SK-N-SH (cell line): Measurements from ENCODE around the gene TIAM2. TPM values are rescaled to one million over a fixed set of nuclear protein-coding genes. Genes with fewer than 3 reads are reported as not detected.
A peak's percentile ranks its signal among the peaks of the same experiment; 100 is the strongest.

Experiments used
- CTCF ChIA-PET: fragments of 300-600, 350-600 bp; formaldehyde crosslinking; extraction: SDS; loops from one replicate; lab custom pipeline; 2021; lab: Yijun Ruan, JAX
- POLR2A ChIA-PET: fragments of 350-600 bp; sonication (Branson Sonifier 250); formaldehyde crosslinking; extraction: SDS; loops from one replicate; lab custom pipeline; 2020; ENCODE audit warnings: antibody characterized with exemption, inconsistent platforms; lab: Yijun Ruan, JAX
- DNase-seq: peaks from one replicate; pipeline ENCODE4 v3.0.0; 2012
- H2AFZ ChIP-seq: fragments of 200-600 bp; sonication (generic); 2 replicates; pipeline ENCODE4 v1.8.1; 2016; ENCODE audit warnings: antibody characterized with exemption, mild to moderate bottlenecking, low read depth
- H3F3A ChIP-seq: fragments of 200-600 bp; sonication (generic); replicated peaks from 2 replicates; pipeline ENCODE3; 2016; ENCODE audit warnings: antibody characterized with exemption, mild to moderate bottlenecking; ENCODE audit not compliant: insufficient read depth
- H3K27ac ChIP-seq, 2 experiments: fragments of 200-500 bp in 1 of 2; fragments of 200-600 bp in 1 of 2; sonication (Bioruptor generic) in 1 of 2; sonication (generic), shearing (Covaris generic) in 1 of 2; 2 replicates each; pipeline versions ENCODE4 v1.5.1 to v1.6.1; 2014 to 2016; ENCODE audit warnings: low read depth in 2 of 2, inconsistent platforms in 1 of 2, low read length in 1 of 2, mild to moderate bottlenecking in 1 of 2, mixed read lengths in 1 of 2
- H3K27me3 ChIP-seq: fragments of 200-600 bp; sonication (generic), shearing (Covaris generic); 2 replicates; pipeline ENCODE4 v1.6.1; 2016; ENCODE audit warnings: mixed run types; ENCODE audit not compliant: insufficient read depth
- H3K36me3 ChIP-seq, 2 experiments: fragments of 200-500 bp in 1 of 2; fragments of 200-600 bp in 1 of 2; sonication (Bioruptor generic) in 1 of 2; sonication (generic) in 1 of 2; replicated peaks in 1 of 2; 2 replicates each; pipeline versions ENCODE3 to v1.5.1; 2014 to 2016; ENCODE audit warnings: low read length in 1 of 2, mild to moderate bottlenecking in 1 of 2; ENCODE audit not compliant: insufficient read depth in 2 of 2, control insufficient read depth in 1 of 2
- H3K4me1 ChIP-seq, 2 experiments: fragments of 200-500 bp in 1 of 2; fragments of 200-600 bp in 1 of 2; sonication (Bioruptor generic) in 1 of 2; sonication (generic), shearing (Covaris generic) in 1 of 2; 2 replicates each; pipeline versions ENCODE4 v1.5.1 to v1.6.1; 2014 to 2016; ENCODE audit warnings: low read depth in 1 of 2, low read length in 1 of 2, mixed run types in 1 of 2; ENCODE audit not compliant: insufficient read depth in 2 of 2, control insufficient read depth in 1 of 2
- H3K4me2 ChIP-seq: fragments of 200-600 bp; sonication (generic), shearing (Covaris generic); 2 replicates; pipeline ENCODE4 v1.6.1; 2017; ENCODE audit warnings: mixed run types
- H3K4me3 ChIP-seq, 2 experiments: fragments of 200-500 bp in 1 of 2; fragments of 200-600 bp in 1 of 2; sonication (Bioruptor generic) in 1 of 2; sonication (generic), shearing (Covaris generic) in 1 of 2; 2 replicates each; pipeline versions ENCODE4 v1.5.1 to v1.8.1; 2014 to 2016; ENCODE audit warnings: low read depth in 2 of 2, inconsistent platforms in 1 of 2, low read length in 1 of 2, mild to moderate bottlenecking in 1 of 2, mixed read lengths in 1 of 2, moderate library complexity in 1 of 2
- H3K79me2 ChIP-seq: fragments of 200-600 bp; sonication (generic); 2 replicates; pipeline ENCODE4 v1.8.1; 2017; ENCODE audit warnings: mild to moderate bottlenecking; ENCODE audit not compliant: insufficient read depth
- H3K9ac ChIP-seq: fragments of 200-600 bp; sonication (generic); 2 replicates; pipeline ENCODE4 v1.6.1; 2017; ENCODE audit warnings: mixed run types
- H3K9me2 ChIP-seq: fragments of 200-600 bp; sonication (generic); 2 replicates; pipeline ENCODE4 v1.6.1; 2017; ENCODE audit warnings: mixed run types
- H3K9me3 ChIP-seq: fragments of 200-600 bp; sonication (generic); 2 replicates; pipeline ENCODE4 v1.6.1; 2017; ENCODE audit warnings: mixed run types, mild to moderate bottlenecking, moderate library complexity
- H4K20me1 ChIP-seq: fragments of 200-600 bp; sonication (generic); 2 replicates; pipeline ENCODE4 v1.6.1; 2017; ENCODE audit warnings: mild to moderate bottlenecking, mixed run types; ENCODE audit not compliant: insufficient read depth
- EZH2phosphoT487 ChIP-seq: fragments of 200-600 bp; sonication (generic); IDR thresholded peaks from 2 replicates; pipeline ENCODE4 v1.6.1; 2017; ENCODE audit warnings: low read depth, mixed run types, mild to moderate bottlenecking, antibody characterized with exemption, moderate library complexity, borderline replicate concordance
- FOSL2 ChIP-seq: IDR thresholded peaks from 2 replicates; pipeline ENCODE4 v1.4.0; 2012; ENCODE audit warnings: low read depth, mild to moderate bottlenecking, moderate library complexity, borderline replicate concordance
- FOXJ3 ChIP-seq: sonication (generic); formaldehyde crosslinking; IDR thresholded peaks from 2 replicates; pipeline ENCODE4 v1.5.1; 2020; ENCODE audit warnings: mild to moderate bottlenecking, missing genetic modification reagents
- MEF2A ChIP-seq: IDR thresholded peaks from 2 replicates; pipeline ENCODE4 v1.4.0; 2012; ENCODE audit warnings: low read depth, borderline replicate concordance
- POLR2AphosphoS5 ChIP-seq: IDR thresholded peaks from 2 replicates; pipeline ENCODE4 v1.6.1; 2012; ENCODE audit warnings: low read depth, low read length
- RAD21 ChIP-seq: IDR thresholded peaks from 2 replicates; pipeline ENCODE4 v1.6.1; 2012; ENCODE audit warnings: mild to moderate bottlenecking, low read length
- RCOR1 ChIP-seq: fragments of 150-350 bp; IDR thresholded peaks from 2 replicates; pipeline ENCODE4 v1.6.1; 2017; ENCODE audit warnings: antibody characterized with exemption, low read length
- RFX5 ChIP-seq: IDR thresholded peaks from 2 replicates; pipeline ENCODE4 v1.6.1; 2012; ENCODE audit warnings: mild to moderate bottlenecking, improper control_type of control experiment, low read length
- SIN3A ChIP-seq: IDR thresholded peaks from 2 replicates; pipeline ENCODE4 v1.6.1; 2012; ENCODE audit warnings: low read depth, mild to moderate bottlenecking, low read length, moderate library complexity, borderline replicate concordance
- TCF12 ChIP-seq: IDR thresholded peaks from 2 replicates; pipeline ENCODE4 v1.4.0; 2012
- WGBS: methylation state at CpG from one replicate; pipeline ENCODE4 v1.1.6; 2017; ENCODE audit warnings: low lambda C conversion rate; 5-methylcytosine and 5-hydroxymethylcytosine counted together
- polyA plus RNA-seq, 3 experiments: library from polyadenylated mRNA; depleted of rRNA; stranded (reverse); fragments of >200 nt; gene quantifications; 2 replicates each; pipeline ENCODE4 v1.2.3, GENCODE V29; 2012
- TF ChIP-seq, protein P1 (sequence below): IDR thresholded peaks from 2 replicates; pipeline ENCODE4; 2012
- TF ChIP-seq, protein P2 (sequence below): IDR thresholded peaks from 2 replicates; pipeline ENCODE4 v1.4.0; 2012; ENCODE audit warnings: low read depth, borderline replicate concordance
- TF ChIP-seq, protein P3 (sequence below): IDR thresholded peaks from 2 replicates; pipeline ENCODE4 v1.6.1; 2012; ENCODE audit warnings: mild to moderate bottlenecking, low read depth, low read length, moderate library complexity
- TF ChIP-seq, protein P4 (sequence below): fragments of 150-350 bp; IDR thresholded peaks from 2 replicates; pipeline ENCODE4 v1.6.1; 2017; ENCODE audit warnings: antibody characterized with exemption, low read length, low read depth, borderline replicate concordance
- TF ChIP-seq, protein P5 (sequence below): fragments of 200-600 bp; sonication (generic); IDR thresholded peaks from 2 replicates; pipeline ENCODE4 v1.6.1; 2017; ENCODE audit warnings: antibody characterized with exemption, mild to moderate bottlenecking, moderate library complexity

Gene TIAM2
- polyA plus RNA-seq, 1 of the 3 experiments (the other 2 are of a cell fraction), result 13.6 TPM

DNA sequence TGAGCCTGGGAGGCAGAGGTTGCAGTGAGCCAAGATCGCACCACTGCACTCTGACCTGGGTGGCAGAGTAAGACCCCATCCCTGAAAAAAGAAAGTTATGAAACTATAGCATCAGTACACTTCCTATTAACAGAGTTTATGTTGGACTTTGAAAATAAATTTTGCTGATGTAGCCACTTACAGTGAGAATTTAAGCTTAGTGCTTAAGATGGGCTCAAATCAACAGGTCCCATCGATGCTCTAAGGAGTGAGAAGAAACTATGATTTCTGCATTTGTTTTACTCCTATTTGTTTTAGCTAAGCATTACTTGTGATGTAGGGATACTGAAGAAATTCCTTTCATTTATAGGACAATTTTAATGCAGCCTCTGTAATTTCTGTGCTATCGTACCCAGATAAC, 175.4 kb downstream of the TIAM2 start:
- Histone ChIP-seq H3F3A (peaks cover 29% of the 10 kb centered on the region), H3K27ac (peak overlapping the region; percentile 59 to 92; a peak in 3 of 4 replicates), H3K79me2 (no peaks in the 10 kb centered on the region), H3K9ac (no peak overlapping the region; the same call in 1 of the 2 replicates), H3K36me3 (no peaks in the 10 kb centered on the region), H4K20me1 (no peaks in the 10 kb centered on the region), H3K27me3 (no peaks in the 10 kb centered on the region), H2AFZ (no peak overlapping the region), H3K4me3 (no peak overlapping the region), H3K9me2 (no peaks in the 10 kb centered on the region), H3K9me3 (no peaks in the 10 kb centered on the region), H3K4me1 (peaks cover 10 to 11% of the 10 kb centered on the region in 2 experiments), H3K4me2 (peak overlapping the region; percentile 66; the same call in 1 of the 2 replicates)
- 82% methylated on average over 3 of the region's 3 CpGs for WGBS
- no peak for DNase-seq
- ChIA-PET CTCF (interaction anchor here (0.9 to 12.1 kb wide), 4 partner anchors 232 to 303 kb away, joined by 3 to 132 read pairs (median 8); no protein-coding TSS in a partner anchor), POLR2A (no interaction called here)
- TF ChIP-seq, protein P1, sequence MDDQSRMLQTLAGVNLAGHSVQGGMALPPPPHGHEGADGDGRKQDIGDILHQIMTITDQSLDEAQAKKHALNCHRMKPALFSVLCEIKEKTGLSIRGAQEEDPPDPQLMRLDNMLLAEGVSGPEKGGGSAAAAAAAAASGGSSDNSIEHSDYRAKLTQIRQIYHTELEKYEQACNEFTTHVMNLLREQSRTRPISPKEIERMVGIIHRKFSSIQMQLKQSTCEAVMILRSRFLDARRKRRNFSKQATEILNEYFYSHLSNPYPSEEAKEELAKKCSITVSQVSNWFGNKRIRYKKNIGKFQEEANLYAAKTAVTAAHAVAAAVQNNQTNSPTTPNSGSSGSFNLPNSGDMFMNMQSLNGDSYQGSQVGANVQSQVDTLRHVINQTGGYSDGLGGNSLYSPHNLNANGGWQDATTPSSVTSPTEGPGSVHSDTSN, result no peak
- TF ChIP-seq, protein P2, sequence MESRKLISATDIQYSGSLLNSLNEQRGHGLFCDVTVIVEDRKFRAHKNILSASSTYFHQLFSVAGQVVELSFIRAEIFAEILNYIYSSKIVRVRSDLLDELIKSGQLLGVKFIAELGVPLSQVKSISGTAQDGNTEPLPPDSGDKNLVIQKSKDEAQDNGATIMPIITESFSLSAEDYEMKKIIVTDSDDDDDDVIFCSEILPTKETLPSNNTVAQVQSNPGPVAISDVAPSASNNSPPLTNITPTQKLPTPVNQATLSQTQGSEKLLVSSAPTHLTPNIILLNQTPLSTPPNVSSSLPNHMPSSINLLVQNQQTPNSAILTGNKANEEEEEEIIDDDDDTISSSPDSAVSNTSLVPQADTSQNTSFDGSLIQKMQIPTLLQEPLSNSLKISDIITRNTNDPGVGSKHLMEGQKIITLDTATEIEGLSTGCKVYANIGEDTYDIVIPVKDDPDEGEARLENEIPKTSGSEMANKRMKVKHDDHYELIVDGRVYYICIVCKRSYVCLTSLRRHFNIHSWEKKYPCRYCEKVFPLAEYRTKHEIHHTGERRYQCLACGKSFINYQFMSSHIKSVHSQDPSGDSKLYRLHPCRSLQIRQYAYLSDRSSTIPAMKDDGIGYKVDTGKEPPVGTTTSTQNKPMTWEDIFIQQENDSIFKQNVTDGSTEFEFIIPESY, result no peak
- no peak for TF ChIP-seq POLR2AphosphoS5
- TF ChIP-seq RCOR1, result no peak

DNA sequence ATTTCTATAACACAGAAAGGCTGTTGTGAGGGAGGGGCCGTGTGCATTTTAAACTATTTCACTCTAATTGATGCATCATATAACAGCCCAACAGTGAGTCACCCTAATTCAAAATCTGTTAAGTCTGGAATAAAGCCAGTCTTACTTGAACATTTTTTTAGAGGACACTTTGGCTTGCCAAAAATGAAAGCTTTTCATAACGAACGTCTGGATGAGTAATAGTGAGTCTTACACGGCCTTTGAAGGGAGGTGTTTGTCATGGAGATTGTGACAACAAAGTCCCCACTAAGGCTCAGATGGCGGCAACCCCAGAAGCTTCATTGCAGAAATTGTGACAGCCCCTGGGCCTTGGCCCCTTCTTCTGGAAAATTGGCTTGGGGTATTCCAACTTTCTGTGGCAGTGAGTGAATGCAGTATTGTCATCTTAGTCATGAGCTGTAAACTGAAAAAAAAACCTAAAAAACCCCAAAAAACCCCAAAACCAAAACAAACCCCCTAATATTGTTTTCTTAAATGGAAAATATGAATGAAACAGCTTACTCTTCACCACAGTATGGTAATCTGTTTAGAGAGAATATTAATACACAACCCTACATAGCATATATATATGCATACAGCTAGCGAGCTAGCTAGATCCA, 176.1 kb downstream of the TIAM2 start:
- no peak for DNase-seq
- peaks cover 10 to 14% of the 10 kb centered on the region in 2 experiments for H3K4me1 ChIP-seq
- CTCF ChIA-PET, result interaction anchor here (0.8 to 12.1 kb wide), 5 partner anchors 233 to 495 kb away, joined by 3 to 132 read pairs (median 4); no protein-coding TSS in a partner anchor
- POLR2A ChIA-PET, result no interaction called here
- H2AFZ ChIP-seq, result no peak overlapping the region; the same call in 1 of the 2 replicates
- H3K27me3 ChIP-seq, result no peaks in the 10 kb centered on the region
- no peaks in the 10 kb centered on the region for H3K36me3 ChIP-seq
- H3K79me2 ChIP-seq, result no peaks in the 10 kb centered on the region
- 22% methylated on average over 5 of the region's 6 CpGs for WGBS
- peak overlapping the region; percentile 66 for H3K4me2 ChIP-seq
- H3K4me3 ChIP-seq, result peak overlapping the region in 1 of 2 experiments; percentile 12; a peak in 2 of 4 replicates
- no peaks in the 10 kb centered on the region for H3K9me3 ChIP-seq
- H3K9ac ChIP-seq, result peak overlapping the region; percentile 63
- H3K27ac ChIP-seq, result peak overlapping the region; percentile 59 to 92; a peak in 3 of 4 replicates
- H4K20me1 ChIP-seq, result no peaks in the 10 kb centered on the region
- peaks cover 29% of the 10 kb centered on the region for H3F3A ChIP-seq
- H3K9me2 ChIP-seq, result no peaks in the 10 kb centered on the region
- TF ChIP-seq RCOR1 (no peak), RFX5 (no peak), TCF12 (peak; percentile 81), FOSL2 (peak; percentile 87), MEF2A (peak; percentile 65), EZH2phosphoT487 (no peak), RAD21 (no peak), FOXJ3 (no peak), SIN3A (no peak)
- TF ChIP-seq, protein P3, sequence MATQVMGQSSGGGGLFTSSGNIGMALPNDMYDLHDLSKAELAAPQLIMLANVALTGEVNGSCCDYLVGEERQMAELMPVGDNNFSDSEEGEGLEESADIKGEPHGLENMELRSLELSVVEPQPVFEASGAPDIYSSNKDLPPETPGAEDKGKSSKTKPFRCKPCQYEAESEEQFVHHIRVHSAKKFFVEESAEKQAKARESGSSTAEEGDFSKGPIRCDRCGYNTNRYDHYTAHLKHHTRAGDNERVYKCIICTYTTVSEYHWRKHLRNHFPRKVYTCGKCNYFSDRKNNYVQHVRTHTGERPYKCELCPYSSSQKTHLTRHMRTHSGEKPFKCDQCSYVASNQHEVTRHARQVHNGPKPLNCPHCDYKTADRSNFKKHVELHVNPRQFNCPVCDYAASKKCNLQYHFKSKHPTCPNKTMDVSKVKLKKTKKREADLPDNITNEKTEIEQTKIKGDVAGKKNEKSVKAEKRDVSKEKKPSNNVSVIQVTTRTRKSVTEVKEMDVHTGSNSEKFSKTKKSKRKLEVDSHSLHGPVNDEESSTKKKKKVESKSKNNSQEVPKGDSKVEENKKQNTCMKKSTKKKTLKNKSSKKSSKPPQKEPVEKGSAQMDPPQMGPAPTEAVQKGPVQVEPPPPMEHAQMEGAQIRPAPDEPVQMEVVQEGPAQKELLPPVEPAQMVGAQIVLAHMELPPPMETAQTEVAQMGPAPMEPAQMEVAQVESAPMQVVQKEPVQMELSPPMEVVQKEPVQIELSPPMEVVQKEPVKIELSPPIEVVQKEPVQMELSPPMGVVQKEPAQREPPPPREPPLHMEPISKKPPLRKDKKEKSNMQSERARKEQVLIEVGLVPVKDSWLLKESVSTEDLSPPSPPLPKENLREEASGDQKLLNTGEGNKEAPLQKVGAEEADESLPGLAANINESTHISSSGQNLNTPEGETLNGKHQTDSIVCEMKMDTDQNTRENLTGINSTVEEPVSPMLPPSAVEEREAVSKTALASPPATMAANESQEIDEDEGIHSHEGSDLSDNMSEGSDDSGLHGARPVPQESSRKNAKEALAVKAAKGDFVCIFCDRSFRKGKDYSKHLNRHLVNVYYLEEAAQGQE, result no peak
- TF ChIP-seq, protein P4, sequence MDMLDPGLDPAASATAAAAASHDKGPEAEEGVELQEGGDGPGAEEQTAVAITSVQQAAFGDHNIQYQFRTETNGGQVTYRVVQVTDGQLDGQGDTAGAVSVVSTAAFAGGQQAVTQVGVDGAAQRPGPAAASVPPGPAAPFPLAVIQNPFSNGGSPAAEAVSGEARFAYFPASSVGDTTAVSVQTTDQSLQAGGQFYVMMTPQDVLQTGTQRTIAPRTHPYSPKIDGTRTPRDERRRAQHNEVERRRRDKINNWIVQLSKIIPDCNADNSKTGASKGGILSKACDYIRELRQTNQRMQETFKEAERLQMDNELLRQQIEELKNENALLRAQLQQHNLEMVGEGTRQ, result no peak
- TF ChIP-seq, protein P5, sequence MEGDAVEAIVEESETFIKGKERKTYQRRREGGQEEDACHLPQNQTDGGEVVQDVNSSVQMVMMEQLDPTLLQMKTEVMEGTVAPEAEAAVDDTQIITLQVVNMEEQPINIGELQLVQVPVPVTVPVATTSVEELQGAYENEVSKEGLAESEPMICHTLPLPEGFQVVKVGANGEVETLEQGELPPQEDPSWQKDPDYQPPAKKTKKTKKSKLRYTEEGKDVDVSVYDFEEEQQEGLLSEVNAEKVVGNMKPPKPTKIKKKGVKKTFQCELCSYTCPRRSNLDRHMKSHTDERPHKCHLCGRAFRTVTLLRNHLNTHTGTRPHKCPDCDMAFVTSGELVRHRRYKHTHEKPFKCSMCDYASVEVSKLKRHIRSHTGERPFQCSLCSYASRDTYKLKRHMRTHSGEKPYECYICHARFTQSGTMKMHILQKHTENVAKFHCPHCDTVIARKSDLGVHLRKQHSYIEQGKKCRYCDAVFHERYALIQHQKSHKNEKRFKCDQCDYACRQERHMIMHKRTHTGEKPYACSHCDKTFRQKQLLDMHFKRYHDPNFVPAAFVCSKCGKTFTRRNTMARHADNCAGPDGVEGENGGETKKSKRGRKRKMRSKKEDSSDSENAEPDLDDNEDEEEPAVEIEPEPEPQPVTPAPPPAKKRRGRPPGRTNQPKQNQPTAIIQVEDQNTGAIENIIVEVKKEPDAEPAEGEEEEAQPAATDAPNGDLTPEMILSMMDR, result no peak
